ENCODE data around the gene CD5L. TPM values are rescaled to one million over a fixed set of nuclear protein-coding genes. Genes with fewer than 3 reads are reported as not detected.

Gene CD5L
- not detected for total RNA-seq
- long read RNA-seq, partial matches to known transcripts = 0 of 1 reads
- long read RNA-seq, other reads (novel, unspliced or antisense) = 0 of 1 reads

DNA sequence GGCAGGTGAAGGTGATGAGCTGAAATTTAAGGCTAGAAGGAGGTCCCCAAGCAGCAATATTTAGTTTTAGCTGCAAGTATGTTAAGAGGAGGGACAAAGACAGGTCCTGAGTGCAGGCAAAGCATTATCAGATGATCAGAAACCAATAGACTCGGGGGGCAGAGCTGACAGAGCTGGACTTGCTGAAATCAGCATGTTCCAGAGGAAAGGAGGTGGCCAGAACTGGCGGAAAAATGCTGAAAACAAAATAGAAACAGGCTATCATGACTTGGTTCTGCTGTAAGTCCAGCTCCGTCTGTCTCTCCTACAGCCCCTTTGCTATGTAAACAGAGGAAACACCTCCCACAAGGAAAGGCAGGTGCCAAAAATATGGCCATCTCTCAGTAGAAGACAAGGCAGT lies at the start of gene CD5L:
Gene CD5L, minus strand, starts transcription at position 101 of the 400 bp plus-strand sequence. CDS start 107 bp downstream, outside the sequence.
- intact Hi-C loops (cut with DNase I) = no loop called here
- no peak for DNase-seq (ENCODE audit: low spot score)

DNA sequence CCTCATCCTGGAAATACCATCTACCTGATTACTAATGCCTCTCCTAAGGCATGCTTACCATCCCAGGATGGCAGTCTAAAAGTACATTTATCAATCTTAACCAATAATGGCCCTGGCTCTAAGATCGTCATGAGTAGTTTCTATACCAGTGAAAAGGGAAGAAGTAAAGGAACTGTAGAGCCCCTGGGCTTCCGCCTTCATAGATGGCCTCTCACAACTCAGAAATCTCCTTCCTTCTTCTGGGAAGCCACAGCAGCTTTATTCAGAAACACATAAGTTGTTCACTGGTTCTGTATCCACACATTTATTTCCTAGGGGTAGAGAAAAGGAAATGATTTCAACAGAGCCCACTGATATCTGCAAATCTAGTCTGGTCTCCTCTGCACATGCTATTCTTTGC lies 41.0 kb upstream of the CD5L start:
- intact Hi-C loops (cut with DNase I) = no loop called here
- no peak for DNase-seq (ENCODE audit: low spot score)

DNA sequence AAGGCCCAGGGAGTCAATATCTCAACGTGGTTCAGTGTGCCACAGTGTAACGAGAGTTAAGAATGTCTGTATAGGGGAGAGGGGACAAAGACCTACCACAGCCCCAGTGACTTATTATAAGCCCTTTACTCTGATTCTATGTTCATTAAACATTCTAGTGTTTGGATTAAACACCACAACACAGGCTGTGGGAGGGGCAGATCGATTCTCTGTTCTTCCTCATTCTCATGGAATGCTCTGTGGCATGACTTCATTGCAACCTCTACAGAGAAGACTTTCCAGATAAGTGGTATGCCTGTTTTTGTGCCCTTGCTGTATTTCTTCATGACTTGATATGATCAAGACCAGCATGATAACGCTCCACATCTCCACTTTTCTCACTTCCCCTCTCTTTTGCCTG lies 39.0 kb upstream of the CD5L start:
- no peak for DNase-seq (ENCODE audit: low spot score)
- intact Hi-C loops (cut with DNase I) = no loop called here

DNA sequence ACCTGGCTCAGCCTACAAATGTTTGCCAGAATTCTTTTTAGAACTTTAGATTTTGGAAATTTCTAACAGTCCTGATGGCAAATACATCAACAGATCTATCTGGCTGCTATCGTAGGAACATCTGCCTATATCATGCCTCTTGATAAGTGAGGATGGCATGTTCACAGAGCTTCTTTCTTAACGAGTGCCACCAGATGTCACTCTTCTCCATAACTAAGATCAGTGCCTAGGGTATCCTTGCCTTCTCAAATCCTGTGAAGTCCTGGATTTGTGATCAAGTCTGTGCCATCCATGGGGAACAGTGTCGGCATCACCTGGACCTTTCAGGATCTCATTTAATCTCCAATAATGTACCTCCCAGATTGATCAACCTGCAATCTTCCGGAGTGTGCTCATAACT lies 36.5 kb upstream of the CD5L start:
- intact Hi-C loops (cut with DNase I) = no loop called here
- no peak for DNase-seq (ENCODE audit: low spot score)

DNA sequence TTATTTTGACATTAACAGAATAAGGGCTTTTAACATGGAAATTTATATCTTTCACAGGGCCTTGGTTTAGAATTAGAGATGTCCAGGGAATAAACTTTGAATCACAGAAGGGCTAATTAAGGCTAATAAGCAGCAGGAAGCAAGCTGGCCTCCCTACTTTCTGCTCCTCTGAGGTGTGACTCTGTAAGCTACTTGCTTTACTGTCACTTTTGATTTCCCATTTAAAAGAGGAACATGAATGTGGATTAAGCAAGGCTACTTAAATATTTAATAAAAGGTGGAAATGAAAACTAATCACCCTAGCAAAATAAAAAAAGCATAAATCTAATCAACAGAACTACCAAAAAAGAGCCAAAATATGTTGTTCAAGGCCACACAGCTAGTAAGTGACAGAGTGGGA lies 28.9 kb upstream of the CD5L start:
- intact Hi-C loops (cut with DNase I) = no loop called here
- DNase-seq (ENCODE audit: low spot score) = no peak

DNA sequence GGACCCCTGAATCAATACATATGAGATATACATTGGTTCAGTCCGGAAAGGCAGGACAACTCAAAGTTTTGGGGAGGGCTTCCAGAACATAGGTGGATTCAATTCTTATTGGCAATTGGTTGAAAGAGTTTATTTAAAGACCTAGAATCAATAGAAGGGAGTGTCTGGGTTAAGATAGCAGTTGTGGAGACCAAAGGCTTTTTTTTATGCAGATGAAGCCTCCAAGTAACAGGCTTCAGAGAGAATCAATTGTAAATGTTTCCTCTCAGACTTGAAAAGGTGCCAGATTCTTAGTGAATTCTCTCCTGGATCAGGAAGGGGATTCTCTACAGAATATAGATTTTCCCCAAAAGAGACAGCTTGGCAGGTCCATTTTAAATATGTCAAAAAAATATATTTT lies 27.0 kb upstream of the CD5L start:
- intact Hi-C loops (cut with DNase I) = no loop called here

DNA sequence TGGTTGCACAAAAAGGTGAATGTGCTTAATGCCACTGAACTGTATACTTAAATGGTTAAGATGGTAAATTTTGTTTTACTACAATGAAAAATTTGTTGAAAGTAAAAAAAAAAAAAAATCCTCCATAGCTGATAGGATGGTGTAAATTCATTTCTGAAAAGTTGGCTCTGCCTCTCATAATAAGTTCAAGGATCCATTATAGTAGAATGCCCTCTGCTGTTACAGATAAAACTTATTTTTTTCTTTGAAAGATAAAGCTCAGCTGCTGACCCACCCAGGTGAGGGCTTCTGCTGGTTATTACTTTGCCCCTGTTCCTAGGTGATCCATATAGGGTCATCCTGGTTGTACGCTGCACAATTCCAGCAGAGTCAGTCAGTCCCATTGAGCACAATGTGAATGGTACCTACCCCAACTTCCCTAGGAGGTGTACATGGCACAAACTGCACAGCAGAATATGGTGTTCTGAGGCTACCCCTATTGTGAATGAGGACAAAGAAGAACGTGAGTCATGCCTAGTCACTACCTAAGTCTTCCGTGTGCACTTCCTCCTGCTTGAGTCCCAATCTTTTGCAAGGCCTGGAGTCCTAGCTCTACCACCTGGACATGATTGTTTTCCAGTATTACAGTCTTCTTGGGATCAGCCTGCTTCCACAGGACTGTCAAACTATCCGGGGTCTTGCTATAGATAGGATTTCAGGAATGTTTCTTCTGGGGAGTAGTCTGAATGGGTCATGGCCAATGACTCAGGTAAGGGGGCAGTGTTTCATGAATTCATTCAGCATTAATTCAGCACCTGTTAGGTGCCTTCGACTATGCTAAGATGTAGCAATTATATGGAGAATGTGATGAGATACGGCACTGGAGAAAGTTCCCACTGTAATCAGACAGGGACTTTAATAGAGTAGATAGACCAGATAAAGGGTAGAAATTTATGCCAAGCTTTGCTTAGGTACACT lies 20.8 kb upstream of the CD5L start:
- intact Hi-C loops (cut with DNase I) = no loop called here
- no peak for DNase-seq (ENCODE audit: low spot score)

More for the DNA sequence above, 27.0 kb upstream of the CD5L start:
- no peak for DNase-seq (ENCODE audit: low spot score)

DNA sequence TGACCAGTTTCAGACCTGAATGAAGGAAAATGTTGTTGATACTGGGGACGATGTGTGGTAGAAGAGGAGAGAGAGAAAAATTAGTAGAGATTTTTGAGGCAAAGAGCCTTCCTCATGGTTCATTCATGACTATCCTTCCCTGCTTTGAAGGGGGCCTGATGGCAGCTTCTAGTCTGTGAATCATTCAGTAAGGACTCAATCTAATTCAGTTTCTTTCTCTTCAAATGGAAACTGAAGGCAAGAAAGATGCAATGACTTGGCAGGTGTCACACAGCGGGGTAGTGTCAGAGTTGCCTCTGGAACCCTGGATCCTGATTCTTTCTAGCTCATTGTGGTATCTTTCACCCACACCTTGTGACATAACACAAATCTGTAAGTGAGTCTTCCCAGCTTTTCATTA lies 14.9 kb upstream of the CD5L start:
- no peak for DNase-seq (ENCODE audit: low spot score)
- intact Hi-C loops (cut with DNase I) = no loop called here

DNA sequence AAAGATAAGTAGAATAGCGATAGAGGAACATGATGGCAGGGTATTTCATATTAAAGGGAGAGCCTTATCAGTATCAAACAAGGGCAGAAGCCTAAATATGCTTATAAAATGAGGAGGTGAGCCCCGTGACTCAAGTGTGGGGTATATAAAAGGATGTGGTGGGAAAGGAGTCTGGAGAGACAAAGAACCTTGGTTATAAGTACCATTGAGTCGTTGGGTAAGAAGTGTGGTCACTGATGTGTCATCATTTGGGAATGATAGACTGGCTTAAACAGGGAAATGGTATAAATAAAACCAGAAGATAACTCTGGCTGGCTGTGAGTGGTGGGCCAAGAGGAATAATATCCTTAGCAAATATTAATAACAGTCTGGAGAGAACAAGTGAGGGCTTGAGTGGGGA lies 10.9 kb upstream of the CD5L start:
- intact Hi-C loops (cut with DNase I) = no loop called here
- no peak for DNase-seq (ENCODE audit: low spot score)

DNA sequence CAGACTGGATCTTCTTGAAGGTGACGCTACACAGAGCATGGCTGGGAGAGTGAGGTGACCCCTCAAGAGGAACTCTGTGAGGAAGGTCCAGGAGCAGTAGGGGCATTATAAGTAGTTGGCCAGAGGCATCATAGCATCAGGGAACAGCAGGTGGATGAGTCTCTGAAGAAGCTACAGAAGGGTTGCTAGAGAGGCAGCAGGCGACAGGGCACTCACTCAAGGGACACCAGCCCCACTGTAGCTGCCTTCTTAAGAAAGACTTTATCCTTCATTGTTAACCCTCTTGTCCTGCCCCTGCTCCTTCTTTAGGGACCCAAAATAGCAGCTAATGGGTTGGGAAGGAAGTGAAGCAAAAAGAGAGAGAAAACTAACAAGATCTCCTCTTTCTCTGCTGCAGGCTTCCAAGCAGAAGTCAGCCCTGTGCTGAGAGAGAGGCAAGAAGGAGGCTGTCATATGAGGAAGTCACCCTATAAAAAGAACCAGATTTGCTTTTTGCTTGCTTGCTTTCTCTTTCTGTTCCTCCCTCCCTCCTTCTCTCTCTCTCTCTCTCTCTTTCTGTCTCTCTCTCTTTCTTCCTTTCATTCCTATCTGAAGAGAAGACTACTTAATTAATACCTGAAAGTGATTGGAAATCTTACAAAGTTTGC lies 7.7 kb upstream of the CD5L start:
- intact Hi-C loops (cut with DNase I) = no loop called here
- no peak for DNase-seq (ENCODE audit: low spot score)

DNA sequence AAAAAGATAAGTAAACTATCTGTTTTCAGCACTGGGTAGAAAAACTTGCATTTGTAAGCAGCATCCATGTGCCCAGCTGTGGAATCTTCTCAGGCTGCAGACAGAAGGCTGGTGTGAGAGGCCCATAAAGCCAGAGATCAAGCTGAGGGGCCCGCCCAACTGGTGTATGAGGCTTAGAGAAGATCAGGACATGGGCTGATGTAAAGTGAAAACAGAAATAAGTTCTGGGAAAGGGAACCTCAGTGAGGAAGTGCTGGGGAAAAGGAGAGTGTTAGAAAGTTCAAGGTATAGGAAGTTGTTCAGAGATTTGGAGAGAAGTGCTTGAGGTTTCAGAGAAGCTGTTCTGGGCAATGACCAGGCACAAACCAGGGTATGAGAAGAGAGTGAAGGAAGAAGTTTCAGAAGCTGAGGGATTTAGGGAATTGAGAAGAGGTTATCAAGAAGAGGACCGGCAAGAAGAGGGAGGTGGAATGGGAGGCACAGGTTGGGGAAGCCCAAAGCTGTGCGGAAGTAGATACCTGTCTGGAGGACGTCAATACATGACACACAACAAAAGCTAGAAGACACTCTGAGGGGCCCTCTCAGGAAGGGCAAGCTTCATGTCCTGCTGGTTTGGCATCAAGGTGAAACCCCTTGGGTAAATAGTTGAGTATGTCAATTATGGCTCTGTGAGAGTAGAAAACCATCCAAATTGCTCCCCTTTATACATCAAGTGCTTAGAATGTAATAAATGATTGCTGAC lies 2.7 kb upstream of the CD5L start:
- intact Hi-C loops (cut with DNase I) = no loop called here
- no peak for DNase-seq (ENCODE audit: low spot score)

DNA sequence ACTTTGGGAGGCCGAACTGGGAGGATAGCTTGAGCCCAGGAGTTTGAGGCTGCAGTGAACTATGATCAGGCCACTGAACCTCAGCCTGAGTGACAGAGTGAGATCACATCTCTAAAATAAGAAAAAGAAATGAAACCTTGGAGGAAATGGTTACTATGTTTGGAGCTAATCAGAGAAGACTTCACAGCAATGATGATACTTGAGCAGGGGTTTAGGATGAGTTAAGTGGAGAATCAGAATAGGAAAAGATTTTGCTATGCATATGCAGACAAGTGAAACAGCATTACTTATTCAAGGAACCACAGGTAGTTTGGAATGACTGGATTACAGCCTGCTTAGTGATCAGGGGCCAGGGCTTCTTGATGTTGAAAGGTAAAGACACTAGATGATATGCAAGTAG lies 1.3 kb upstream of the CD5L start:
- intact Hi-C loops (cut with DNase I) = no loop called here

DNA sequence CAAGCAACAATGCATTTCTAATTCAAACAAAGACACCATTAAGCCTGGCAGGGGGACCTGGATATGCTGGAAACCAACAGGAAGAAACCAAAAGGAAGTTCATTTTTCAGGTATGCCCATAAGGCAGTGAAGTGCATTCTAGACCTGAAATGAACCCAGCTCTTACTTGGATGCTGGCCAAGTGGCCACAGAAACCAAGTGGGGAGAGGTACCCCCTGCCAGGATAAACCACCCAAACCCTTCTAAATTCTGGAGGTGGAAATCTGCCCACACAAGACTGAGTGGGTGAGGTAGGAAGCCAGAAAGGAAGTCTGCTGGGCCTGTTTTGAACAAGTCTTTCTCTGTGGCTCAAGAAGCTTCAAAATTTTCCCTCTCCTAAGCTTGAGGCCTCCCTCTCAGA lies 2.6 kb downstream of the CD5L start:
- DNase-seq (ENCODE audit: low spot score) = no peak
- intact Hi-C loops (cut with DNase I) = no loop called here

More for the DNA sequence above, 1.3 kb upstream of the CD5L start:
- no peak for DNase-seq (ENCODE audit: low spot score)

DNA sequence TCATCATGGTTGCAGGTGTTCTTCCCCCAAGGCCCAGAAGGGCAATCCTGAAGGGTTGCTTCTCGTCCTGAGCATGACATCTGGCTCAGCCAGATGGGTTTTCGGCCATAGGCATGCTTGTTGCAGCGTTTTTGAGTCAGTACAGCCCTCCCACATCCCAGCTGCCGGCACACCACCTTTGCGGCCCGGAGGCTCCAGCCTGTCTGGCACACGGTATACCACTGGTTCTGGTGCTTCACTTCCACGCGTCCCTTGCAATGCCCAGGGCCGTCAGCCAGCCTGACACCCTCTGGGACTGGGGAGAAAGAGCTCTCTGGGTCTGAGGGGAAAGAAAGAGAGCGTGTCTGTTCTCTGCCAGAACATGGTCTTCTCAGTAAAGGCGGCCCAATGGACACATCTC lies 7.2 kb downstream of the CD5L start:
- intact Hi-C loops (cut with DNase I) = no loop called here

DNA sequence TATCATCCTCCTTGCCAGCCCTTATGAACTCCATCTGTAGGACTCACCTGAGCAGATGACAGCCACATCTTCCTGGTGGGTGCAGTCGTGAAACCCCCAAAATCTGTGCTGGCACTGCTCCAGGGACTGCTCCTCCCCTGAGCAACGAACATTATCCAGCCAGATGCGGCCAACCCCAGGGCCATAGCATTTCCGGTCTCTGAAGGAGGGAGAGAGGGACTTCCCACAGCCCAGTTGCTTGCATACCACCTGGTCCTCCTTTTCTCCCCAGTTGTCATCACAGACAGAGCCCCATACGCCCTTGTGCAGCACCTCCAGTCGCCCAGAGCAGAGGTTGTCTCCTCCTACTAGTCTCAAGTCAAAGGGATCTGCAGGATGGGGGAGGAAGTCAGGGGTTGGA lies 8.5 kb downstream of the CD5L start:
- DNase-seq (ENCODE audit: low spot score) = no peak
- intact Hi-C loops (cut with DNase I) = no loop called here

More for the DNA sequence above, 7.2 kb downstream of the CD5L start:
- DNase-seq (ENCODE audit: low spot score) = no peak

DNA sequence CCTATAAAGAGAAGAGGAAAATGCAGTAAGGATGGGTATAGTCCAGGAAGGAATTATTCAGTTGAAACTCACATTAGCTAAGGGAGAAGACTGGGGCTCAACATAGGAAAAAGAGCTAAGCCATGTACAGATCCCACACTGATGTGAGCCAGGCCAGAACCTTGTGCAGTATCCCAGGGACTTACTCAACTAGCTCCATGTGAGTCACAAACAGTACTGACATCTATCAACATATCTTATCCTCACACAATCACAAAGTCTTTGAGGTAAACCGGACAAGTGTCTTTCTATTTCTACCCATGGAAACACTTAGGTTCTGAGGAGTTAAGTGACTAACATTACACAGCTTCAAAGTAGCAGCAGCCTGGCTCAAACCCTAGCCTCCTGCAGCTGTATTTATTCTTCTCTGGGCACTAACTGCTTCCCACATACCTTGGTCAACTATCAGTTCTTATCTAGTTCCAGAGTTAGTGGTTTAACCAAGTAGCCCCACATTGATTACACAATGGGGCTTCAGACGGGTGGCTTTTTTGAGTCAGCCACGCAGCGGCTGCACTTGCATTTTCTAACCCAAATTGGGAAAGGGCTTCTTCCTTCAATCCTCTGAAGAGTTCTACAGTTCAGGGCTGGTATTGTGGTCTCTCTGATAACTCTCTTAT lies 9.5 kb downstream of the CD5L start:
- intact Hi-C loops (cut with DNase I) = no loop called here
- no peak for DNase-seq (ENCODE audit: low spot score)

DNA sequence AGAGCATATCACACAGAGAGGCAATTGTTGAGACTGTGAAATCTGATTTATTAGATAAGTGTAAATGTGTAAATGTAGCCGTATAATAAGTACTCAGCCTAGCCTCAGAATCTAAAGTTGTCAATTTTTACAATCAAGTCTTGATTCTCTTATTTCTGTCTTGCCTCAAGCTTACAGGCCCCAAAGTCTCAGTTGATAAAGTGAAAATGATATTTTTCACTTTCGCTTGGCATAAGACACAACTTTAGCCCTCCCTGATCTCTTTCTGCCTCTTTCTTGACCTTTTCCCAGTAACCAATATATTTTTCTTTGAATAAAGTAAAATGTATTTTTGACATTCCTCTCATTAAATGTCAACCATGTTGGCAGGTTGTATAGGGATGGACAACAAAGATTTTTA lies 10.7 kb downstream of the CD5L start:
- intact Hi-C loops (cut with DNase I) = no loop called here
- no peak for DNase-seq (ENCODE audit: low spot score)

DNA sequence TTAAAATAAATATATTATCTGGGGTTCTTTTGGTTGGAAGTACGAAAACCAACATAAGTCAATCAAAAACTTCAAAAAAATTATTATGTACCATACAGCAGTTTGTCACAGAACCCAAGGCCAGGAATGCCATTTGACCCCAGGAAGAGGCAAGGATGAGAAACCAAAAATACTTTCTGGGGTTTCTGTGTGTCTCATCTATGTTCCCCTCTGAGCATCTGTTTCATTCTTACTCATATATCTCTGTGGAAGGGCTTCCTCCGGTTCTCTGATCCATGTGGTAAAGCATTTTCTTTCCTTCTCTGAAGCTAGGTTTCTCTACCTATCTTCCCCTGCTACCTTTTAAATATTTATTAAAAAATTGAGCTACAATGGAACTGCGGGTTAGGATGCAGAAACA lies 11.9 kb downstream of the CD5L start:
- DNase-seq (ENCODE audit: low spot score) = no peak
- intact Hi-C loops (cut with DNase I) = no loop called here

DNA sequence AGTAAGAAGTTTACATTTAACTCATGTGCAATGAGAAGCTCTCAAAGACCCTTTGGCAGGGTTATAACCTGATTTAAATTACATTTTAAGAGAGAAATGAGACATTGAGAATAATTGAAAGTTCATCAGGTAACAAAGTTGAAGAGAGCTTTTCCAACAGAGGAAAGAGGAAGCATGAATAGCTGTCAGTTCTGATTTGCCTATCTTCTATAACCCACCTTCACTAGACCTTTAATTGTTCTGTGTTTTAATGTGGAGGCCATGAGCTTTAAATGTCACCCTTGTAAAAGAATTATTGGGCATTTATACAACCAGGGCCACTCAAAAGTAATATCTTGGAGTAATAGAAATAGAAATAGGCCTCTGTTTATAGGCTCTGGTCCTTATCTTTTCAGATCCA lies 12.4 kb downstream of the CD5L start:
- intact Hi-C loops (cut with DNase I) = no loop called here
- DNase-seq (ENCODE audit: low spot score) = no peak

DNA sequence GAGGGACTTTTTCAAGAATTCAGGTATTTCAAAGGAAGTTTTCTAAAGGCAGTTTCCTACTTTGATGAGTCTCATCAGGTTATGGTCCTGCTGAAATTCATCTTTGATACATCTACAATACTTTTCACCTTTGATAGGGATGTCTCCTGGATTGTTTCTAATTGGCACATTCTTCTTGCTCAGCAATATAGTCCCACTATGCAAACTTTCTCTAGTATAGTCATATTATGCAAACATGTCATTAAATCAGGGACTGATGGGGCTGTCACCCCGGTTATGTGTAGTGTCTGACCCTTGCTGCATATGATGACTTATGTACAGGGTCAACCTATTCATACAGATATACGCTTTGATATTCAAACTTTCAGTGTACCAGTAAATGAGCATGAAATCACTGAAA lies 21.3 kb downstream of the CD5L start:
- intact Hi-C loops (cut with DNase I) = no loop called here
- no peak for DNase-seq (ENCODE audit: low spot score)
